K562 (cell line): ENCODE measurements around the gene EHMT2. TPM values are rescaled to one million over a fixed set of nuclear protein-coding genes. Genes with fewer than 3 reads are reported as not detected.

Experiments used
- ETV5 ChIP-seq: sonication (generic); formaldehyde crosslinking; IDR thresholded peaks from 2 replicates; pipeline ENCODE4 v1.4.0; 2020; ENCODE audit warnings: low read depth, mild to moderate bottlenecking, missing genetic modification reagents
- JUN ChIP-seq, 2 experiments: sonication (generic) in 1 of 2; formaldehyde crosslinking in 1 of 2; IDR thresholded peaks; 2 replicates each; pipeline versions ENCODE4 v1.6.1 to v1.8.0; 2012 to 2022; ENCODE audit warnings: borderline replicate concordance in 2 of 2, mild to moderate bottlenecking in 2 of 2, improper control_type of control experiment in 1 of 2, low read depth in 1 of 2, low read length in 1 of 2, missing genetic modification reagents in 1 of 2
- KDM4B ChIP-seq, 2 experiments: fragments of 450-650 bp in 1 of 2; sonication (generic) in 1 of 2; IDR thresholded peaks; 2 replicates each; pipeline ENCODE4 v1.6.1; 2016 to 2017; ENCODE audit warnings: borderline replicate concordance in 2 of 2, antibody characterized with exemption in 1 of 2, low read depth in 1 of 2, mild to moderate bottlenecking in 1 of 2
- NCOA4 ChIP-seq: fragments of 450-650 bp; IDR thresholded peaks from 2 replicates; pipeline ENCODE4 v1.6.1; 2018; ENCODE audit warnings: mild to moderate bottlenecking; ENCODE audit not compliant: partially characterized antibody
- SAP30 ChIP-seq: fragments of 200-600 bp; sonication (generic); IDR thresholded peaks from 2 replicates; pipeline ENCODE4 v1.6.1; 2012; ENCODE audit warnings: borderline replicate concordance, low read depth, mild to moderate bottlenecking, moderate library complexity, low read length, control low read depth, inconsistent platforms; ENCODE audit not compliant: insufficient read depth, poor library complexity, severe bottlenecking
- ZNF274 ChIP-seq: IDR thresholded peaks from 2 replicates; pipeline ENCODE4 v1.6.1; 2011; ENCODE audit warnings: low read depth, mild to moderate bottlenecking, low read length, moderate library complexity, borderline replicate concordance
- polyA plus RNA-seq, 8 experiments: library from polyadenylated mRNA; depleted of rRNA in 4 of 8; stranded (reverse) in 5 of 8; unstranded in 3 of 8; fragments of >200 nt; fragmentation: Nextera tagmentation in 2 of 8; fragmentation: Illumina TruSeq in 1 of 8; extraction: Ambion mirVana in 2 of 8; extraction: Trizol in 1 of 8; gene quantifications; 2 replicates each; pipeline versions ENCODE4 v1.2.1 to v1.2.3, GENCODE V29; 2011 to 2014; ENCODE audit warnings: inconsistent platforms in 1 of 8, missing spikeins in 1 of 8
- total RNA-seq, 7 experiments: library from RNA; depleted of rRNA in 6 of 7; stranded (reverse); fragments of >200 nt in 6 of 7; fragmentation: Illumina TruSeq in 2 of 7; extraction: Trizol in 2 of 7; gene quantifications; 2 replicates each; pipeline versions ENCODE4 v1.2.1 to v1.2.3, GENCODE V29; 2011 to 2021; ENCODE audit warnings: low replicate concordance in 1 of 7
- TF ChIP-seq, protein P1 (sequence below), 2 experiments: IDR thresholded peaks; 2 replicates each; pipeline ENCODE4 v1.6.1; 2011; ENCODE audit warnings: borderline replicate concordance in 1 of 2, control low read depth in 1 of 2, low read depth in 1 of 2, low read length in 1 of 2, mild to moderate bottlenecking in 1 of 2, mixed read lengths in 1 of 2, moderate library complexity in 1 of 2; ENCODE audit not compliant: insufficient read depth in 1 of 2, insufficient read length in 1 of 2, poor library complexity in 1 of 2, severe bottlenecking in 1 of 2; ENCODE audit errors: extremely low read depth in 1 of 2
- TF ChIP-seq, protein P2 (sequence below): fragments of 450-650 bp; IDR thresholded peaks from 2 replicates; pipeline ENCODE4 v1.6.1; 2014; ENCODE audit warnings: low read depth, mild to moderate bottlenecking, moderate library complexity, borderline replicate concordance
- TF ChIP-seq, protein P3 (sequence below), 3 experiments: fragments of 200-800 bp in 1 of 3; fragments of 250-450 bp in 1 of 3; fragments of 450-650 bp in 1 of 3; sonication (Bioruptor Pico) in 1 of 3; sonication (Bioruptor generic) in 1 of 3; formaldehyde crosslinking in 1 of 3; IDR thresholded peaks; 2 replicates each; pipeline versions ENCODE4 v1.6.1 to v1.8.0; 2016 to 2022; ENCODE audit warnings: mild to moderate bottlenecking in 2 of 3, missing genetic modification characterization in 2 of 3, missing compliant biosample characterization in 1 of 3, moderate library complexity in 1 of 3

The EHMT2 gene
- total and polyA plus RNA-seq, 9 of the 15 experiments (the other 6 are each of a cell fraction or from before 2014, with no cell fraction given) = 2.1 to 63.8 (median 38.5) TPM

DNA sequence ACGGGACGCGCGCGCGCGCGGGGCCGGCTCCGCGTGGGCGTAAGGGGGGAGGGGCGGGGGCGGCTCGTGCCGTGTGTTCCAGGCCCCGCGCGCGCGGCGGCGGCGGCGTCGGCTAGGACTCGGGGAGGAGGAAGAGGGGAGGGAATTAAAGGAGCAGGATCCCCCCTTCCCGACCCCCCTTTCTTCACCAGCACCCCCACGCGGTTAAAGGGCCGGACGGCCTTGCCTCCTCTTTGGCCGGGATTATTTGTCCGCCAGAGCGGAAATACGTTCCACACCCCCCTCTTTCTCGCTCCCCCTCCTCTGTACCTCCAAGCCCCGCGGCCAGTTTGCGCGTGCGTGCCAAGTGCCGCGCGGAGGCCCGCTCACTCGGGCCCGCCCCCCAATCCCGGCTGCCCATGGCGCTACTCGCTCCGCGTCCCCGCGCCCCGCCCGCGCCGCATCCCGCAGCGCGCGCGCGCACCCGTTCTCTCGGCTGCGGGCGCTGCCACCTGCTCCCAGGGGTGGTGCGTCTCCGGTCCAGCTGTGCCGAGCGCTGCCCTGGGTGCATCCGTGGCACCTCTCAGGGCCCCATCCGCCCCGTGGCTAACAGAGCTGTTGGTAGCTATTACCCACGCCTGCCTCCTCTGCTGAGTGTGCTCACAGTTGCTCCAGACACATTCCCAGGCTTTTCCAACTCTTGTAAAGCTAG lies 4.6 kb upstream of the EHMT2 start, which contains the start of gene ZBTB12 (continued):
- TF ChIP-seq, protein P1, sequence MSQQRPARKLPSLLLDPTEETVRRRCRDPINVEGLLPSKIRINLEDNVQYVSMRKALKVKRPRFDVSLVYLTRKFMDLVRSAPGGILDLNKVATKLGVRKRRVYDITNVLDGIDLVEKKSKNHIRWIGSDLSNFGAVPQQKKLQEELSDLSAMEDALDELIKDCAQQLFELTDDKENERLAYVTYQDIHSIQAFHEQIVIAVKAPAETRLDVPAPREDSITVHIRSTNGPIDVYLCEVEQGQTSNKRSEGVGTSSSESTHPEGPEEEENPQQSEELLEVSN (IDR thresholded peaks at IDR 0.05; ENCODE audit: borderline replicate concordance in 1 of 2, extremely low read depth in 1 of 2, insufficient read depth in 1 of 2, insufficient read length in 1 of 2, low read depth in 1 of 2, low read length in 1 of 2, poor library complexity in 1 of 2, severe bottlenecking in 1 of 2) = peak; percentile 37 to 75
- TF ChIP-seq, protein P2, sequence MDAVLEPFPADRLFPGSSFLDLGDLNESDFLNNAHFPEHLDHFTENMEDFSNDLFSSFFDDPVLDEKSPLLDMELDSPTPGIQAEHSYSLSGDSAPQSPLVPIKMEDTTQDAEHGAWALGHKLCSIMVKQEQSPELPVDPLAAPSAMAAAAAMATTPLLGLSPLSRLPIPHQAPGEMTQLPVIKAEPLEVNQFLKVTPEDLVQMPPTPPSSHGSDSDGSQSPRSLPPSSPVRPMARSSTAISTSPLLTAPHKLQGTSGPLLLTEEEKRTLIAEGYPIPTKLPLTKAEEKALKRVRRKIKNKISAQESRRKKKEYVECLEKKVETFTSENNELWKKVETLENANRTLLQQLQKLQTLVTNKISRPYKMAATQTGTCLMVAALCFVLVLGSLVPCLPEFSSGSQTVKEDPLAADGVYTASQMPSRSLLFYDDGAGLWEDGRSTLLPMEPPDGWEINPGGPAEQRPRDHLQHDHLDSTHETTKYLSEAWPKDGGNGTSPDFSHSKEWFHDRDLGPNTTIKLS = 0 out of 2 replicates have a peak, but pooled peaks have one; percentile 45
- TF ChIP-seq KDM4B (IDR thresholded peaks at IDR 0.05; ENCODE audit: borderline replicate concordance in 2 of 2, low read depth in 1 of 2) (peak in 1 of 2 experiments; percentile 99; a peak in 2 of 4 replicates), SAP30 (peak; percentile 40), ZNF274 (no peak), NCOA4 (no peak), JUN (IDR thresholded peaks at IDR 0.05; ENCODE audit: borderline replicate concordance, low read depth, low read length) (peak; percentile 20; the same call in 1 of the 2 replicates), JUN (CRISPR knock-in tag; IDR thresholded peaks at IDR 0.05; ENCODE audit: borderline replicate concordance) (peak; percentile 84; the same call in 1 of the 2 replicates), ETV5 (CRISPR knock-in tag) (no peak)
- TF ChIP-seq, protein P3, sequence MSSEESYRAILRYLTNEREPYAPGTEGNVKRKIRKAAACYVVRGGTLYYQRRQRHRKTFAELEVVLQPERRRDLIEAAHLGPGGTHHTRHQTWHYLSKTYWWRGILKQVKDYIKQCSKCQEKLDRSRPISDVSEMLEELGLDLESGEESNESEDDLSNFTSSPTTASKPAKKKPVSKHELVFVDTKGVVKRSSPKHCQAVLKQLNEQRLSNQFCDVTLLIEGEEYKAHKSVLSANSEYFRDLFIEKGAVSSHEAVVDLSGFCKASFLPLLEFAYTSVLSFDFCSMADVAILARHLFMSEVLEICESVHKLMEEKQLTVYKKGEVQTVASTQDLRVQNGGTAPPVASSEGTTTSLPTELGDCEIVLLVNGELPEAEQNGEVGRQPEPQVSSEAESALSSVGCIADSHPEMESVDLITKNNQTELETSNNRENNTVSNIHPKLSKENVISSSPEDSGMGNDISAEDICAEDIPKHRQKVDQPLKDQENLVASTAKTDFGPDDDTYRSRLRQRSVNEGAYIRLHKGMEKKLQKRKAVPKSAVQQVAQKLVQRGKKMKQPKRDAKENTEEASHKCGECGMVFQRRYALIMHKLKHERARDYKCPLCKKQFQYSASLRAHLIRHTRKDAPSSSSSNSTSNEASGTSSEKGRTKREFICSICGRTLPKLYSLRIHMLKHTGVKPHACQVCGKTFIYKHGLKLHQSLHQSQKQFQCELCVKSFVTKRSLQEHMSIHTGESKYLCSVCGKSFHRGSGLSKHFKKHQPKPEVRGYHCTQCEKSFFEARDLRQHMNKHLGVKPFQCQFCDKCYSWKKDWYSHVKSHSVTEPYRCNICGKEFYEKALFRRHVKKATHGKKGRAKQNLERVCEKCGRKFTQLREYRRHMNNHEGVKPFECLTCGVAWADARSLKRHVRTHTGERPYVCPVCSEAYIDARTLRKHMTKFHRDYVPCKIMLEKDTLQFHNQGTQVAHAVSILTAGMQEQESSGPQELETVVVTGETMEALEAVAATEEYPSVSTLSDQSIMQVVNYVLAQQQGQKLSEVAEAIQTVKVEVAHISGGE (CRISPR knock-in tag; IDR thresholded peaks at IDR 0.05) = peak in 1 of 3 experiments; percentile 74; a peak in 1 of 6 replicates
